AG09319 (cell line): ENCODE measurements around the gene KATNAL2.

Source experiments
- DNase-seq: peaks from one replicate; pipeline ENCODE4 v3.0.0-alpha.2; 2010; ENCODE audit warnings: low read depth; ENCODE audit errors: extremely low read depth
- CTCF ChIP-seq: IDR thresholded peaks from 2 replicates; pipeline ENCODE4 v1.5.1; 2011; ENCODE audit warnings: low read depth, mild to moderate bottlenecking, inconsistent platforms, low read length, moderate library complexity

KATNAL2 gene

DNA sequence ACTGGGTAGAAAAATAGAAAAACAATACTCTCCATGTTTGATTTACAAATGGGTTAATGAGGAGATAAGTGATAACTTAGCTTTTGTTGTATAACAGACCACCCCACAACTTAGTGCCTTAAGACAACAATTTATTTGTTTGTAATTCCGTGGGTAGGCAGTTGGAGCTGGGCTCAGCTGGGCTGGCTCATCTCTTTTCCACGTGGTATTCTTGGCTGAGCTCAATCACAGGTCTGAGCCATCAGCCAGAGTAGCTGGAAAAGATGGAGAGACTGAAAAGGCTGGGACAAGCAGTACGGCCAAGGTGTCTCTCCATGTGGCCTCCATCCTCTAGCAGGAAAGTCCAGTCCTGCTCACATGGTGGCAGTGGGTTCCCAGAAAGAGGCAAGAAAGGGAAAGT, 150.2 kb downstream of the KATNAL2 start:
- no peak for TF ChIP-seq CTCF
- no peak for DNase-seq

DNA sequence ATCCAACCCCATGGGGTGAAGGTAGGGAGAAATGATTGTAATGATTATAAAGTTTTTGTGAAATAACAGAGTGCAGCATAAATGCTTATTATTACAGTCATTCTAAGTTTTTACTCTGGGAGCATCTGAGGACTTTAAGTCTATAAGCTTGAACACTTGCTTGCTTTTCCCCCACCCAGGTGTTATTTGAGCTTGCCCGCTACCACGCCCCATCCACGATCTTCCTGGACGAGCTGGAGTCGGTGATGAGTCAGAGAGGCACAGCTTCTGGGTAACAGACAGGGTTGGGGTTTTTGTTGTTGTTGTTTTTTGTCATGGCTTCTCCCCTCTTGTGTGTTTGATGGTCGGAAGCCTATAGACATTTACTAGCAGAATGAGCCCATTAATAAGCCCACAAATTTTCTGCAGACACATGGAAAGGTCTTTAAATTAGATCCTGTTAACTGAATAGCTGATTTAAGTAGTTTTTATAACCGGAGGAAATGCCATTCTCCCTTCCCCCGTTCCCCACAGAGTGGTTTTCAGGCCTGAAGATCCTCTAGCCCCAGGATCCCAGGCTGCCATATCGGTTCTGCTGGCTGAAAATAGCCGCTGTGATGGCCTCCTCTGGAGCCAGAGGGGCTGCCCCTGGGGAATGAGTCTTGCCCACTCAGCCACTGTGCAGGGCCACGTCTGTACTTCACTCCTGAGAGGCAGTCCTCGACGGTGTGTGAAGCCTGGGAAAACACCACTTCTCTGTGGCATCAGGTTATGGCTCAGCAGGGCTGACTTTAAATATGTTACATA, 157.9 kb downstream of the KATNAL2 start:
- no peak for DNase-seq
- TF ChIP-seq CTCF, result no peak

- TF ChIP-seq CTCF, result no peak
- no peak for DNase-seq
These were observed 159.7 kb downstream of the KATNAL2 start for GRCh38 chr18:47077111-47077510.

GRCh38 chr18:47080872-47081271, 163.5 kb downstream of the KATNAL2 start:
- TF ChIP-seq CTCF, result no peak
- DNase-seq, result no peak

- TF ChIP-seq CTCF, result no peak
- no peak for DNase-seq
These were observed 164.2 kb downstream of the KATNAL2 start for GRCh38 chr18:47081578-47081977.

GRCh38 chr18:47087676-47088075, 170.3 kb downstream of the KATNAL2 start:
- no peak for TF ChIP-seq CTCF
- DNase-seq, result no peak

DNA sequence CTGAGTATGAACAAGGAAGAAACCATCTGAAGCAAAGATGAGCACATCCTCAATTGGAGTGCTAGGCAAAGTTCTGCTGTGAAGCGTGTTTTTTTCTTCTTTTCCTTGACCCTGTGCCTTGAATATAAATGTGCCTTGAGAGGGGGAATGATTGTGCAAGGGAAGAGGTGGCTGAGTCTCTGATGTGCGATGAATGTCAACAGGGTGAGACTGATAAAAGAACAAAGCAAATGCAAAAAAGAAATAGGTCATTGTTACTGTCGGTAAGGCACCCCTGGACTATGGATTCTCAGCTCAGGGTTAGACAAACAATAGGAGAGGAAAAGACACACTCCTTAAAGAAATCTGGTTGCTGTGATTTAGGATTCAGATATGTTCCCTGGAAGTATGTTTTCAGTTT, 178.4 kb downstream of the KATNAL2 start:
- no peak for TF ChIP-seq CTCF
- DNase-seq, result no peak
